Calu3 (cell line): ENCODE data around the gene MACROD2. TPM values are rescaled to one million over a fixed set of nuclear protein-coding genes. Genes with fewer than 3 reads are reported as not detected.

Source experiments
- BruUV-seq: library from RNA; stranded (reverse); fragments of 400-500 nt; replicated peaks from 2 replicates; lab custom pipeline; 2021; lab: Mats Ljungman, UMichigan
- CTCF ChIA-PET: fragments of 300-600 bp; sonication (Branson Sonifier 250); formaldehyde crosslinking; loops from one replicate; lab custom pipeline; 2022; ENCODE audit warnings: antibody characterized with exemption; lab: Charles Lee
- DNase-seq: peaks from one replicate; pipeline ENCODE4 v3.0.0; 2022
- H3K27ac Mint-ChIP-seq: one replicate; pipeline ENCODE4 v1.8.0; 2022; ENCODE audit warnings: mixed read lengths; ENCODE audit not compliant: unreplicated experiment
- H3K27me3 Mint-ChIP-seq: one replicate; pipeline ENCODE4 v1.8.0; 2022; ENCODE audit warnings: mixed read lengths; ENCODE audit not compliant: unreplicated experiment
- H3K36me3 Mint-ChIP-seq: one replicate; pipeline ENCODE4 v1.8.0; 2022; ENCODE audit warnings: mild to moderate bottlenecking, moderate library complexity, mixed read lengths; ENCODE audit not compliant: insufficient read depth, unreplicated experiment
- H3K4me1 Mint-ChIP-seq: one replicate; pipeline ENCODE4 v1.8.0; 2022; ENCODE audit warnings: mild to moderate bottlenecking, low read depth, mixed read lengths; ENCODE audit not compliant: unreplicated experiment
- H3K4me3 Mint-ChIP-seq: one replicate; pipeline ENCODE4 v1.8.0; 2022; ENCODE audit warnings: mild to moderate bottlenecking, low read depth, moderate library complexity, mixed read lengths; ENCODE audit not compliant: unreplicated experiment
- H3K9me3 Mint-ChIP-seq: one replicate; pipeline ENCODE4 v1.8.0; 2022; ENCODE audit warnings: low read depth, mixed read lengths; ENCODE audit not compliant: unreplicated experiment
- CTCF ChIP-seq: fragments of 200-600 bp; IDR thresholded peaks from one replicate; pipeline ENCODE4 v1.8.0; 2022; ENCODE audit warnings: antibody characterized with exemption; ENCODE audit not compliant: unreplicated experiment
- intact Hi-C: fragments of 100-400 bp; cut with micrococcal nuclease; formaldehyde crosslinking; loops from one replicate; pipeline ENCODE4 v1.10.0; 2022; ENCODE audit not compliant: unreplicated experiment
- total RNA-seq: library from RNA; stranded (reverse); gene quantifications from 2 replicates; pipeline ENCODE4 v1.2.3, GENCODE V29; 2022

MACROD2 gene
- total RNA-seq, 1 experiment from 2014 or later = 29.4 TPM

GRCh38 chr20:14984305-14984704 lies 989.0 kb downstream of the MACROD2 start:
- Mint-ChIP-seq H3K4me3 (no peak overlapping the region), H3K27ac (peak overlapping the region; percentile 74), H3K4me1 (peaks cover 12% of the 10 kb centered on the region), H3K36me3 (peaks cover 4% of the 10 kb centered on the region), H3K9me3 (no peaks in the 10 kb centered on the region), H3K27me3 (no peaks in the 10 kb centered on the region)
- BruUV-seq = no TSS peak
- no peak for DNase-seq
- intact Hi-C loops = loop anchor here (10.0 kb wide), 2 partner anchors 60 to 650 kb away; partner anchors contain the start of gene FLRT3
- CTCF ChIA-PET = no interaction called here
- TF ChIP-seq CTCF = no peak

DNA sequence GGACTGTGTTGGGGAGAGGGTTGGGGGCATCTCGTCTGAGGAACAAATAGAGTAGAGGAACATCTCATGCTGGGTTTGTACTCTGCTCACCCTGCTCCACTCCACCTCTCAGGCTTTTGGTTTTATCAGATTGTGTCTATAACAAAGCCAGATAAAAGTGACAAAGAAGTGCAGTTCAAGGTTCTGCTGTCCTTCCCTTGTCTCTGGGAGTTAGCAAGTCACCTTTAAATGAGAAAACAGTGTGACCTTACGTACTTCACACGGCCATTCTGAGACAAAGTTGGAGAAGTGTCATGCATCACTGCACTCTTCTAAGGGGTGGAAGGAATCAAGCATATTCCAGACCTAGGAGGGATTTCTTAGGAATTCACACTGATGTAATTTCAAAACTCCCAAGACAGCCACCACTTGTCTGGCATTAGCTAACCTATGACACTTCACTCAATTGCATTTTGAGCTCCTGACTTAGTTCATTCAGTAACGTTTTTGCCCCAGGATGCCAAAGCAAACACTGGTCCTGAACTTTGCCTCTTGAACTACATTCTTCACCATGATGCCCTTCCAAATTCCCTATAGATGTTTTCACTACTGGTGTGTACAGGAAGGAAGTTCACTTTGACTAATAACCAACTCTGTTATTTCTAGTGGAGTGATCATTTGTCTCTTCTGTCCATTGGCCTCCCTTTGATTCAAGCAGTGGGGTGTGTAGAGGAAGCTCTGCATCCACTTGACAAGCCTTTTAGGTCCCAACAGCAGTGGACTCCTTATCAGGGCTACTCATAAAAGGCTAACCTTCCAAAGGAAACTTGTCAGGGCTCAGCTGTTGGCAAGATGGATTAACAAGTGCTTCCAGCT lies 989.7 kb downstream of the MACROD2 start:
- TF ChIP-seq CTCF = no peak
- H3K27me3 Mint-ChIP-seq = no peaks in the 10 kb centered on the region
- DNase-seq = no peak
- H3K4me1 Mint-ChIP-seq = peaks cover 12% of the 10 kb centered on the region
- peaks cover 4% of the 10 kb centered on the region for H3K36me3 Mint-ChIP-seq
- no peaks in the 10 kb centered on the region for H3K9me3 Mint-ChIP-seq
- CTCF ChIA-PET = interaction anchor here (0.7 to 1.1 kb wide), 2 partner anchors 123 to 1195 kb away, joined by 4 to 8 read pairs; no protein-coding TSS in a partner anchor
- H3K27ac Mint-ChIP-seq = peak overlapping the region; percentile 74
- no peak overlapping the region for H3K4me3 Mint-ChIP-seq
- intact Hi-C loops = loop anchor here (10.0 kb wide), 2 partner anchors 60 to 650 kb away; partner anchors contain the start of gene FLRT3
- no TSS peak for BruUV-seq

DNA sequence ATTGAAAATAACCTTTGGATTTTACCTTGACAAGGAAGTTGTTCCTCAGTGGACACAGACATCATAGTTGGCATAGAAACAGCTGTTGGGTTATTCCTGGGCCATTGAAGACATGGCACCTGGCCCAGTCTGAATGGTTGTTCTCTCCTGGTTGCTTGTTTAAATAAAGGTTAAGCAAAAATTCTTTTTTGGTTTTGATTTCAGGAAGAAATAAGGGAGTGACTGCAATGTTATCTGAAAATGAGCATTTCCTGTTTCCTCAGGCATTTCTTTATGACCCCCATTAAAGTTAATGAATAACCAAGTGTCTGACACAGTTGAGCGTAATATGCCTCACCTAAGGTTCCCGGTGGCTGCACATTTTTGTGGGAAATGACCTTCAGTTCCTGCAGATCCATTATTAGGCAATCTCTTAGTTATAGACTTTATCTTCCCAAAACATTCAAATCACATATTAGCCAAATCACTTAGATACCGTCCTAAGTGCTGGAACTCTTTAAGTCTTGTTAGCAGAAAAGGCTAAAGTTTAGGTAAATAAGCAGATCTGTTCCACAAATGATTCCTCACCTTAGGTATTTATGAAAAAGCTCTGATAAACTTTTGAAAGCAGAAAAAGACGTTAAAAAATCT lies 990.8 kb downstream of the MACROD2 start:
- no TSS peak for BruUV-seq
- Mint-ChIP-seq H3K36me3 (peaks cover 4% of the 10 kb centered on the region), H3K27me3 (no peaks in the 10 kb centered on the region), H3K27ac (peak overlapping the region; percentile 54), H3K4me3 (no peak overlapping the region), H3K4me1 (peaks cover 12% of the 10 kb centered on the region), H3K9me3 (no peaks in the 10 kb centered on the region)
- no peak for TF ChIP-seq CTCF
- CTCF ChIA-PET = interaction anchor here (1.3 kb wide), 1 partner anchor 649 kb away, joined by 3 read pairs; the partner anchor contains the start of gene FLRT3
- intact Hi-C loops = loop anchor here (10.0 kb wide), 2 partner anchors 61 to 651 kb away; partner anchors contain the start of gene FLRT3
- peak; percentile 62 for DNase-seq

DNA sequence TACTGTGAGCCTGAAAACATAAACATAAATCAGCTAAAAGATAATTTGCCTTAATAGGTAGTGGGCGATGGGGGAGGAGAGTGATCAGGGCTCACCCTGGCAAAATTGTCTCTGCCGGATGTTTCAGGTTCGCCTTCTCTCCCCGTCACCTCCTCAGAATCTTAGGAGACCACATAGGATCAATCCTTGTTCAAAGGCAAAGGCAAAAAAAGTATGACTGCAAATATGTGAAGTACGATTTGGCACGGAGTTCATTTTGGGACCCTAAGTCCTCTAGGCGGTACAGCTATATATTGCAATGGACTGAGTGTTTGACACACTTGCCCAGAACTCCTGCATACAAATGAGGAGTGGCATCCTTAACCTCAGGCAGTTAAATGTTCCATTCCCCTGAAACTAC lies 991.3 kb downstream of the MACROD2 start:
- peaks cover 12% of the 10 kb centered on the region for H3K4me1 Mint-ChIP-seq
- no peak for TF ChIP-seq CTCF
- H3K27me3 Mint-ChIP-seq = no peaks in the 10 kb centered on the region
- H3K4me3 Mint-ChIP-seq = no peak overlapping the region
- peak overlapping the region; percentile 54 for H3K27ac Mint-ChIP-seq
- CTCF ChIA-PET = interaction anchor here (0.6 to 1.3 kb wide), 2 partner anchors 599 to 649 kb away, joined by 3 read pairs; partner anchors contain the start of gene FLRT3
- BruUV-seq = no TSS peak
- intact Hi-C loops = loop anchor here (10.0 kb wide), 2 partner anchors 62 to 652 kb away; partner anchors contain the start of gene FLRT3
- no peak for DNase-seq
- peaks cover 4% of the 10 kb centered on the region for H3K36me3 Mint-ChIP-seq
- no peaks in the 10 kb centered on the region for H3K9me3 Mint-ChIP-seq
